ENCODE measurements around the gene IFT122.

- no peak for TF ChIP-seq POLR2A (IDR thresholded peaks at IDR 0.05)
- TF ChIP-seq CTCF (IDR thresholded peaks at IDR 0.05), result no peak
These were observed 23.1 kb downstream of the IFT122 start for GRCh38 chr3:129463094-129463493.
